ENCODE measurements around the gene POU2F3. TPM values are rescaled to one million over a fixed set of nuclear protein-coding genes. Genes with fewer than 3 reads are reported as not detected.

POU2F3 gene
- polyA plus RNA-seq, 3 donors = 0.37 to 0.54 TPM; not detected in 1

GRCh38 chr11:120223793-120224192, 16.1 kb upstream of the POU2F3 start:
- Histone ChIP-seq H3K27me3 (ENCODE audit: control insufficient read depth in 2 of 2, insufficient read depth in 2 of 2, low read length in 2 of 2) (no peaks in the 10 kb centered on the region), H3K9ac (ENCODE audit: insufficient read depth, low read length, poor library complexity, severe bottlenecking) (no peak overlapping the region), H3K9me3 (replicated peaks in 1 of 2; ENCODE audit: control insufficient read depth in 1 of 2, insufficient read depth in 1 of 2, low read length in 2 of 2) (no peaks in the 10 kb centered on the region), H3K4me3 (replicated peaks in 1 of 3; ENCODE audit: low read depth in 2 of 3, low read length in 3 of 3) (peak overlapping the region in 1 of 3 experiments; percentile 69), H3K79me2 (ENCODE audit: insufficient read depth, low read length) (peaks cover 10% of the 10 kb centered on the region), H3K27ac (ENCODE audit: low read depth in 1 of 2, low read length in 2 of 2) (peak overlapping the region in 1 of 2 donors; percentile 71), H3K4me1 (ENCODE audit: control insufficient read depth in 1 of 2, insufficient read depth in 2 of 2, low read length in 2 of 2) (peaks cover 46 to 54% of the 10 kb centered on the region in 2 donors), H2AFZ (ENCODE audit: insufficient read depth, low read depth, low read length, poor library complexity, severe bottlenecking) (no peak overlapping the region), H3K36me3 (replicated peaks in 1 of 2; ENCODE audit: control insufficient read depth in 1 of 2, insufficient read depth in 2 of 2, low read length in 2 of 2) (peaks cover 16 to 55% of the 10 kb centered on the region in 2 donors), H3K4me2 (replicated peaks; ENCODE audit: extremely low read depth, low read length, poor library complexity, severe bottlenecking) (peak overlapping the region; percentile 75), H4K20me1 (ENCODE audit: insufficient read depth, low read length) (peaks cover 25% of the 10 kb centered on the region)
- Mint-ChIP-seq H3K4me3 (peak overlapping the region in 1 of 2 donors; percentile 11), H3K4me1 (peaks cover 74% of the 10 kb centered on the region), H3K36me3 (peaks cover 47 to 60% of the 10 kb centered on the region in 2 donors), H3K27ac (peak overlapping the region in 5 of 7 donors; percentile 61 to 93 (median 86)), H3K9me3 (no peaks in the 10 kb centered on the region), H3K27me3 (ENCODE audit: low read depth in 3 of 3) (peaks cover 0 to 2% (median 0%) of the 10 kb centered on the region in 3 donors)
- DNase-seq = peak in 2 of 3 donors; percentile 42 to 50
- no CpG with 5 or more reads among the region's 1 CpG for WGBS (ENCODE audit: insufficient coverage)
- TF ChIP-seq, protein P1, sequence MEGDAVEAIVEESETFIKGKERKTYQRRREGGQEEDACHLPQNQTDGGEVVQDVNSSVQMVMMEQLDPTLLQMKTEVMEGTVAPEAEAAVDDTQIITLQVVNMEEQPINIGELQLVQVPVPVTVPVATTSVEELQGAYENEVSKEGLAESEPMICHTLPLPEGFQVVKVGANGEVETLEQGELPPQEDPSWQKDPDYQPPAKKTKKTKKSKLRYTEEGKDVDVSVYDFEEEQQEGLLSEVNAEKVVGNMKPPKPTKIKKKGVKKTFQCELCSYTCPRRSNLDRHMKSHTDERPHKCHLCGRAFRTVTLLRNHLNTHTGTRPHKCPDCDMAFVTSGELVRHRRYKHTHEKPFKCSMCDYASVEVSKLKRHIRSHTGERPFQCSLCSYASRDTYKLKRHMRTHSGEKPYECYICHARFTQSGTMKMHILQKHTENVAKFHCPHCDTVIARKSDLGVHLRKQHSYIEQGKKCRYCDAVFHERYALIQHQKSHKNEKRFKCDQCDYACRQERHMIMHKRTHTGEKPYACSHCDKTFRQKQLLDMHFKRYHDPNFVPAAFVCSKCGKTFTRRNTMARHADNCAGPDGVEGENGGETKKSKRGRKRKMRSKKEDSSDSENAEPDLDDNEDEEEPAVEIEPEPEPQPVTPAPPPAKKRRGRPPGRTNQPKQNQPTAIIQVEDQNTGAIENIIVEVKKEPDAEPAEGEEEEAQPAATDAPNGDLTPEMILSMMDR (IDR thresholded peaks at IDR 0.05) = no peak
- intact Hi-C loops (cut with micrococcal nuclease) = no loop called here

GRCh38 chr11:120224361-120224760, 15.6 kb upstream of the POU2F3 start:
- no peaks in the 10 kb centered on the region for H3K9me3 ChIP-seq (replicated peaks in 1 of 2; ENCODE audit: control insufficient read depth in 1 of 2, insufficient read depth in 1 of 2, low read length in 2 of 2)
- peaks cover 10% of the 10 kb centered on the region for H3K79me2 ChIP-seq (ENCODE audit: insufficient read depth, low read length)
- Mint-ChIP-seq H3K27me3 (ENCODE audit: low read depth in 3 of 3) (peaks cover 0 to 2% (median 0%) of the 10 kb centered on the region in 3 donors), H3K9me3 (no peaks in the 10 kb centered on the region), H3K27ac (peak overlapping the region; percentile 85 to 93 (median 86)), H3K36me3 (peaks cover 47 to 60% of the 10 kb centered on the region in 2 donors), H3K4me1 (peaks cover 72% of the 10 kb centered on the region), H3K4me3 (peak overlapping the region; percentile 75 to 90)
- TF ChIP-seq, protein P1 (IDR thresholded peaks at IDR 0.05) = no peak
- H3K27me3 ChIP-seq (ENCODE audit: control insufficient read depth in 2 of 2, insufficient read depth in 2 of 2, low read length in 2 of 2) = no peaks in the 10 kb centered on the region
- H2AFZ ChIP-seq (ENCODE audit: insufficient read depth, low read depth, low read length, poor library complexity, severe bottlenecking) = no peak overlapping the region
- peak overlapping the region in 2 of 3 experiments; percentile 15 to 69 for H3K4me3 ChIP-seq (replicated peaks in 1 of 3; ENCODE audit: low read depth in 2 of 3, low read length in 3 of 3)
- intact Hi-C loops (cut with micrococcal nuclease) = no loop called here
- DNase-seq = peak in 2 of 3 donors; percentile 13 to 53
- peak overlapping the region; percentile 75 for H3K4me2 ChIP-seq (replicated peaks; ENCODE audit: extremely low read depth, low read length, poor library complexity, severe bottlenecking)
- peaks cover 46 to 54% of the 10 kb centered on the region in 2 donors for H3K4me1 ChIP-seq (ENCODE audit: control insufficient read depth in 1 of 2, insufficient read depth in 2 of 2, low read length in 2 of 2)
- peak overlapping the region; percentile 15 for H3K9ac ChIP-seq (ENCODE audit: insufficient read depth, low read length, poor library complexity, severe bottlenecking)
- H3K36me3 ChIP-seq (replicated peaks in 1 of 2; ENCODE audit: control insufficient read depth in 1 of 2, insufficient read depth in 2 of 2, low read length in 2 of 2) = peaks cover 21 to 59% of the 10 kb centered on the region in 2 donors
- H3K27ac ChIP-seq (ENCODE audit: low read depth in 1 of 2, low read length in 2 of 2) = peak overlapping the region; percentile 18 to 71
- H4K20me1 ChIP-seq (ENCODE audit: insufficient read depth, low read length) = peaks cover 19% of the 10 kb centered on the region
- 17% methylated on average over 6 of the region's 6 CpGs for WGBS (ENCODE audit: insufficient coverage)

Data from CD14-positive monocyte (primary cell).